ENCODE measurements around the gene TMPRSS2. TPM values are rescaled to one million over a fixed set of nuclear protein-coding genes. Genes with fewer than 3 reads are reported as not detected.

The TMPRSS2 gene
- total and polyA plus RNA-seq, 11 donors = 0.04 TPM; not detected in 10

DNA sequence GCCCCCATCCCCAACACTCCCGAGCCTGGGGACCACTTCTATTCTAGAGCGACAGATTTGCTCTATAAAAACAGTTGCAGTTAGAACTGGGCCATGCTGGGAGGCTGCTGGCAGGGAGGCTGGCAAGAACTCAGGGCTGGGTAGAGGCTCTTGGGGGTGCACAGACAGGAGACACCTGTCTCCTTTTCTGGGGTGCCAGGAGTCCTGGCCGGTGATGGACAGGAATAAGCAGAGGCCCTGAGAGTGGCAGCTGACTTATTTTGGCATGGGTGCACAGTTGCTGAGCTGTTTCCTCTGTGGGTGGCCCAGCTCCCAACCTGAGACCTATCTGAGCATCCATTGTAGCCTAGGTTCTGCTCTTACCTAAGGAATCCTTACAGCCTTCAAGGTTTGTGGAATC, 39.2 kb upstream of the TMPRSS2 start:
- ATAC-seq = no peak
- no peak overlapping the region for H3K27ac ChIP-seq
- intact Hi-C loops (cut with DNase I) = no loop called here
- no peak for DNase-seq
- H3K27me3 ChIP-seq = peaks cover 0 to 33% (median 3%) of the 10 kb centered on the region in 9 donors
- 76 to 91% (median 88%) methylated on average over 2 to 3 of the region's 3 CpGs for WGBS, 4 donors
- H3K9me3 ChIP-seq = no peaks in the 10 kb centered on the region
- H3K36me3 ChIP-seq = no peaks in the 10 kb centered on the region
- no peak overlapping the region for H3K4me3 ChIP-seq
- no peaks in the 10 kb centered on the region for H3K4me1 ChIP-seq
- TF ChIP-seq, protein P1, sequence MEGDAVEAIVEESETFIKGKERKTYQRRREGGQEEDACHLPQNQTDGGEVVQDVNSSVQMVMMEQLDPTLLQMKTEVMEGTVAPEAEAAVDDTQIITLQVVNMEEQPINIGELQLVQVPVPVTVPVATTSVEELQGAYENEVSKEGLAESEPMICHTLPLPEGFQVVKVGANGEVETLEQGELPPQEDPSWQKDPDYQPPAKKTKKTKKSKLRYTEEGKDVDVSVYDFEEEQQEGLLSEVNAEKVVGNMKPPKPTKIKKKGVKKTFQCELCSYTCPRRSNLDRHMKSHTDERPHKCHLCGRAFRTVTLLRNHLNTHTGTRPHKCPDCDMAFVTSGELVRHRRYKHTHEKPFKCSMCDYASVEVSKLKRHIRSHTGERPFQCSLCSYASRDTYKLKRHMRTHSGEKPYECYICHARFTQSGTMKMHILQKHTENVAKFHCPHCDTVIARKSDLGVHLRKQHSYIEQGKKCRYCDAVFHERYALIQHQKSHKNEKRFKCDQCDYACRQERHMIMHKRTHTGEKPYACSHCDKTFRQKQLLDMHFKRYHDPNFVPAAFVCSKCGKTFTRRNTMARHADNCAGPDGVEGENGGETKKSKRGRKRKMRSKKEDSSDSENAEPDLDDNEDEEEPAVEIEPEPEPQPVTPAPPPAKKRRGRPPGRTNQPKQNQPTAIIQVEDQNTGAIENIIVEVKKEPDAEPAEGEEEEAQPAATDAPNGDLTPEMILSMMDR (IDR thresholded peaks at IDR 0.05) = no peak
- no peak for TF ChIP-seq POLR2A (IDR thresholded peaks at IDR 0.05)

DNA sequence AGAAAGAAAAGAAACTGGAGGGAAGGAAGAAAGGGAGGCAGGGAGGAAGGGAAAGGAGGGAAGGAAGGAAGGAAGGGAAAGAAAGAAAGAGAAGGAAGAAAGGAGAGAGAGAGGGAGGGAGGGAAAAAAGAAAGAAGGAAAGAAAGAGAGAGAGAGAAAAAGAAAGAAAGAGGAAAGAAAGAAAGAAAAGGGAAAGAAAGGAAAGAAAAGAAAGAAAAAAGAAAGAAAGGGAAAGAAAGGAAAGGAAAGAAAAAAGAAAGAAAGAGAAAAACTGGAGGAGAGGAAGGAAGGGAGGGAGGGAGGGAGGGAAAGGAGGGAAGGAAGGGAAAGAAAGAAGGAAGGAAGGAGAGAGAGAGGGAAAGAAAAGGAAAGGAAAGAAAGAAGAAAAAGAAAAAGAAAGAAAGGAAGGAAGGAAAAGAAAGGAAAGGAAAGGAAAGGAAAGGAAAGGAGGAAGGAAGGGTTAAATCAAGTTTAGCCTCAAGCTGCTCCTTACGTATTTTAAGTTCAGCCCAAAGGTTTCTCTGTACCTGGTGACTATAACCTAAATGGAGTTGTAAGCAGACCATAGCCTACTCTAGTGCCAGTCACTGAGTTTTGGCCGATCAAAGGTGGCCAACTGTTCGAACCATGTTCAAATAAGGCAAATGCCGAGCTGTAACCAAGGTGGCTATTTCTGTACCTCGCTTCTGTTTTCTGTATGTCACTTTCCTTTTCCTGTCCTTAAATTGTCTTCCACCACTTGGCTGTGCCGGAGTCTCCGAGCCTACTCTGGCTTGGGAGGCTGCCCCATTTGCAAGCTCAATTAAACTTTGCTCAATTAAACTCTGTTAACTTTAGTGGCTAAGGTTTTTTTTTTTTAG, 37.8 kb upstream of the TMPRSS2 start:
- no peak for ATAC-seq
- Histone ChIP-seq H3K36me3 (no peaks in the 10 kb centered on the region), H3K27ac (no peak overlapping the region), H3K4me1 (no peaks in the 10 kb centered on the region), H3K4me3 (no peak overlapping the region), H3K27me3 (peaks cover 0 to 43% (median 3%) of the 10 kb centered on the region in 9 donors), H3K9me3 (no peaks in the 10 kb centered on the region)
- TF ChIP-seq, protein P1 (IDR thresholded peaks at IDR 0.05) = no peak
- TF ChIP-seq POLR2A (IDR thresholded peaks at IDR 0.05) = no peak
- no peak for DNase-seq
- intact Hi-C loops (cut with DNase I) = no loop called here
- WGBS, 4 donors = 49 to 60% (median 52%) methylated on average over 7 of the region's 7 CpGs

DNA sequence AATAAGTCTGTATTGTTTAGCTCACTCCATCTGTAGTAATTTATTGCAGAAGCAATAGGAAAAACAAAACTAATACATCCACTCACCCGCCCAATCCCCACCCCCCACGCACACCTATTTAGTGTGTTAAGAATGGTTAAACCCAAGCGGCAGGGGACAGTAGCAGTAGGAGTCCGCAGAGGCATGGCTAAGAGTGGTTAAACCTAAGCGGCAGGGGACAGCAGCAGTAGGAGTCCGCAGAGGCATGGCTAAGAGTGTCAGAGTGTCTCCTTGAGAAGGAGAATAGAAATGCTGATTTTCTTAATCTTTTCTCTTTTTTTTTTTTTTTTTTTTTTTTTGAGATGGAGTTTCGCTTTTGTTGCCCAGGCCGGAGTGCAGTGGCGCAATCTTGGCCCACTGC, 34.8 kb upstream of the TMPRSS2 start:
- DNase-seq (no peak), ATAC-seq (no peak)
- Histone ChIP-seq H3K9me3 (no peaks in the 10 kb centered on the region), H3K4me3 (no peak overlapping the region), H3K36me3 (no peaks in the 10 kb centered on the region), H3K4me1 (no peaks in the 10 kb centered on the region), H3K27ac (no peak overlapping the region), H3K27me3 (peaks cover 0 to 48% (median 0%) of the 10 kb centered on the region in 9 donors)
- TF ChIP-seq, protein P1 (IDR thresholded peaks at IDR 0.05) = no peak
- TF ChIP-seq POLR2A (IDR thresholded peaks at IDR 0.05) = no peak
- 78 to 88% (median 84%) methylated on average over 9 of the region's 9 CpGs for WGBS, 4 donors
- intact Hi-C loops (cut with DNase I) = no loop called here

DNA sequence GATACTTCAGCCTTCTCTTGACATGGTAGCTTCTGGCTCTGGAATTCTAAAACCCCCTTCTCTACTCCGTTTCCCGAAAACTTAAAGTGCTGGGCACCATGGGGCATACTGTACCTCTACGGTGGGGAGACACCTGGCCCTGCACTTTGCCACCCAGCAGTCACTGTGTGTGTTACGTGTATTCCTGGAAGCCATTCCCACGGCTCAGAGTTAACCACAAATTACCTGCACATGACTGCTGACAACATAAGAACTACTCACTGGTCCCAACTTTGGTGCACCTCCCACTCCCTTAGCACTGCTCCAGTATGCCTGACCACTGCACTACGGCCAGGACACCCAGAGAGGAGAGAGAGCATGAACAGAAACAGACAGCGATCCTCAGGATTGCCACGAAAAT, 29.4 kb upstream of the TMPRSS2 start:
- Histone ChIP-seq H3K36me3 (no peaks in the 10 kb centered on the region), H3K27me3 (peaks cover 0 to 26% (median under 1%) of the 10 kb centered on the region in 9 donors), H3K9me3 (no peaks in the 10 kb centered on the region), H3K27ac (no peak overlapping the region), H3K4me3 (no peak overlapping the region), H3K4me1 (no peaks in the 10 kb centered on the region)
- intact Hi-C loops (cut with DNase I) = loop anchor here in 1 of 10 donors (10.0 kb wide), 1 partner anchor 57 kb away; no protein-coding TSS in a partner anchor
- ATAC-seq (no peak), DNase-seq (no peak)
- 81 to 85% (median 82%) methylated on average over 8 of the region's 8 CpGs for WGBS, 4 donors
- TF ChIP-seq, protein P1 (IDR thresholded peaks at IDR 0.05) = no peak
- TF ChIP-seq POLR2A (IDR thresholded peaks at IDR 0.05) = no peak

All from heart left ventricle (tissue), 16 donors.